OCI-M1 (cell line): ENCODE measurements around the gene SH2D4B.

Experiments
- DNase-seq: peaks from one replicate; lab custom pipeline; 2025; lab: John Stamatoyannopoulos, UW

The SH2D4B gene

GRCh38 chr10:80686734-80687475 lies 149.2 kb downstream of the SH2D4B start:
- no peak for DNase-seq

GRCh38 chr10:80687476-80687789 lies 149.7 kb downstream of the SH2D4B start:
- no peak for DNase-seq

GRCh38 chr10:80690434-80690833 lies 152.7 kb downstream of the SH2D4B start:
- DNase-seq: no peak

DNA sequence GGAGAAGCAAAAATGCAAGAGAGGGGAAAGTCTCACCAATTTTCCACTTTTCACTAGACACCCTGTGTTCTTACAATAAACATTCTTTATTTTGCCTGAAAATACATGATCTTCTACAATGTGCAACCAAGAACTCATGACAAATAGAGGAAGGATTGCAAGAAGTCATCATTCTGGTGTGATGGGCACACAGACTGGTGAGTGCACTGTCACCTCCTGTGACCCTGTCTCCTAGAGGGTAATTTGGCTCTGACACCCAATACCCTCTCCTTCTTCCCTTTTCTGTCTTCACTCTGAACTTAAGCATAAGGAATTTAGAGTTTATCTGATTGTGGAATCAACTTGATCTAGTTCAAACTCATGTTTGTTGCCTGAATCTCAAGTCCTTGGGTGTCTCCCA lies 153.7 kb downstream of the SH2D4B start:
- no peak for DNase-seq

GRCh38 chr10:80693565-80693964 lies 155.9 kb downstream of the SH2D4B start:
- no peak for DNase-seq

- no peak for DNase-seq
Observed at GRCh38 chr10:80694930-80695329, 157.2 kb downstream of the SH2D4B start.
